ENCODE results near the gene PPP6R3. TPM values are rescaled to one million over a fixed set of nuclear protein-coding genes. Genes with fewer than 3 reads are reported as not detected.
"Not testable (repeated sequence)": the region's sequence is repeated elsewhere in the genome, so short reads cannot be mapped to it uniquely, and the experiment has no call there.

PPP6R3 gene
- total and polyA plus RNA-seq, 2 of the 8 experiments (the other 6 are each of a cell fraction or from before 2014, with no cell fraction given) = 44.6 to 150 TPM

- Histone ChIP-seq H2AFZ (ENCODE audit: low read length) (no peak overlapping the region), H3K14ac (ENCODE audit: insufficient read length) (no peak overlapping the region), H4K91ac (replicated peaks; ENCODE audit: insufficient read length, low read length) (no peak overlapping the region), H3K27me3 (replicated peaks in 1 of 4; ENCODE audit: control insufficient read depth in 3 of 4, extremely low read depth in 1 of 4, insufficient read depth in 3 of 4, low read length in 3 of 4) (no peaks in the 10 kb centered on the region), H2BK5ac (ENCODE audit: low read depth, low read length) (no peak overlapping the region), H3K23ac (ENCODE audit: insufficient read length) (no peak overlapping the region), H3K4me2 (ENCODE audit: insufficient read depth in 1 of 2, low read depth in 2 of 2, low read length in 2 of 2) (no peak overlapping the region), H3K23me2 (ENCODE audit: low read depth, low read length) (no peaks in the 10 kb centered on the region), H2BK15ac (ENCODE audit: low read length) (no peak overlapping the region), H3K4ac (replicated peaks; ENCODE audit: insufficient read length, low read depth, low read length) (no peak overlapping the region), H2BK120ac (replicated peaks; ENCODE audit: low read depth, low read length) (no peak overlapping the region), H2BK12ac (ENCODE audit: low read depth, low read length) (no peak overlapping the region), H3K4me3 (ENCODE audit: extremely low read depth in 1 of 4, insufficient read depth in 2 of 4, low read depth in 3 of 4, low read length in 4 of 4) (no peak overlapping the region), H4K5ac (ENCODE audit: insufficient read length, low read depth, low read length) (no peak overlapping the region), H3K27ac (ENCODE audit: low read depth, low read length) (no peak overlapping the region), H3K4me1 (replicated peaks in 1 of 4; ENCODE audit: control insufficient read depth in 3 of 4, insufficient read depth in 4 of 4, low read length in 3 of 4) (no peaks in the 10 kb centered on the region), H3K9ac (replicated peaks in 1 of 4; ENCODE audit: extremely low read depth in 1 of 4, low read depth in 3 of 4, low read length in 3 of 4) (no peak overlapping the region), H3K18ac (ENCODE audit: extremely low read depth, low read length) (no peak overlapping the region), H3K9me3 (ENCODE audit: insufficient read depth in 2 of 2, low read depth in 1 of 2, low read length in 1 of 2) (peaks cover 2 to 10% of the 10 kb centered on the region in 2 experiments; a peak in 3 of 4 replicates), H4K20me1 (replicated peaks in 1 of 2; ENCODE audit: control insufficient read depth in 1 of 2, insufficient read depth in 2 of 2, low read length in 2 of 2) (no peaks in the 10 kb centered on the region), H2AK5ac (ENCODE audit: low read depth, low read length) (no peak overlapping the region), H3K56ac (replicated peaks; ENCODE audit: insufficient read length, low read depth, low read length) (no peak overlapping the region), H3K36me3 (ENCODE audit: control insufficient read depth in 2 of 4, insufficient read depth in 4 of 4, low read length in 3 of 4) (no peaks in the 10 kb centered on the region), H3K79me1 (ENCODE audit: low read depth, low read length) (no peaks in the 10 kb centered on the region), H3K79me2 (ENCODE audit: control insufficient read depth in 1 of 2, insufficient read depth in 2 of 2, low read length in 2 of 2) (no peaks in the 10 kb centered on the region), H4K8ac (ENCODE audit: extremely low read depth, insufficient read depth, low read length) (no peak overlapping the region), H2BK20ac (ENCODE audit: low read length) (no peak overlapping the region)
- DNase-seq (ENCODE audit: low read depth in 1 of 2, low spot score in 2 of 2) (no peak), FAIRE-seq (no peak)
- ChIA-PET CTCF (ENCODE audit: partially characterized antibody) (no interaction called here), POLR2A (ENCODE audit: partially characterized antibody) (no interaction called here)
- TF ChIP-seq NANOG (IDR thresholded peaks at IDR 0.05; ENCODE audit: insufficient read depth, low read depth, low read length, poor library complexity, severe bottlenecking) = no peak
- TF ChIP-seq GTF2F1 (IDR thresholded peaks at IDR 0.05; ENCODE audit: borderline replicate concordance, low read depth, low read length) = no peak
- WGBS, 2 experiments (ENCODE audit: extremely low coverage in 1 of 2, insufficient coverage in 1 of 2, insufficient read length in 1 of 2, insufficient replicate concordance in 2 of 2, low coverage in 1 of 2, low lambda C conversion rate in 2 of 2, missing lambda C conversion rate in 1 of 2) = 100% methylated on average over 2 of the region's 2 CpGs; no CpG with 5 or more reads in 1 of the 2 experiments
These were observed 161.3 kb downstream of the PPP6R3 start for GRCh38 chr11:68621826-68622225.

GRCh38 chr11:68623706-68624105, 163.2 kb downstream of the PPP6R3 start:
- H2BK5ac ChIP-seq (ENCODE audit: low read depth, low read length); H3K79me1 ChIP-seq (ENCODE audit: low read depth, low read length); H3K27me3 ChIP-seq (replicated peaks in 1 of 4; ENCODE audit: control insufficient read depth in 3 of 4, extremely low read depth in 1 of 4, insufficient read depth in 3 of 4, low read length in 3 of 4); H4K20me1 ChIP-seq (replicated peaks in 1 of 2; ENCODE audit: control insufficient read depth in 1 of 2, insufficient read depth in 2 of 2, low read length in 2 of 2); H3K14ac ChIP-seq (ENCODE audit: insufficient read length); H2BK120ac ChIP-seq (replicated peaks; ENCODE audit: low read depth, low read length); H3K27ac ChIP-seq (ENCODE audit: low read depth, low read length); H3K79me2 ChIP-seq (ENCODE audit: control insufficient read depth in 1 of 2, insufficient read depth in 2 of 2, low read length in 2 of 2); H3K18ac ChIP-seq (ENCODE audit: extremely low read depth, low read length); H3K4me2 ChIP-seq (ENCODE audit: insufficient read depth in 1 of 2, low read depth in 2 of 2, low read length in 2 of 2); FAIRE-seq; H2AFZ ChIP-seq (ENCODE audit: low read length); H2AK5ac ChIP-seq (ENCODE audit: low read depth, low read length); H3K56ac ChIP-seq (replicated peaks; ENCODE audit: insufficient read length, low read depth, low read length); H3K4me1 ChIP-seq (replicated peaks in 1 of 4; ENCODE audit: control insufficient read depth in 3 of 4, insufficient read depth in 4 of 4, low read length in 3 of 4); H4K91ac ChIP-seq (replicated peaks; ENCODE audit: insufficient read length, low read length); CTCF ChIA-PET (ENCODE audit: partially characterized antibody); H3K23me2 ChIP-seq (ENCODE audit: low read depth, low read length); H4K8ac ChIP-seq (ENCODE audit: extremely low read depth, insufficient read depth, low read length); H3K9me3 ChIP-seq (ENCODE audit: insufficient read depth in 2 of 2, low read depth in 1 of 2, low read length in 1 of 2); H3K9ac ChIP-seq (replicated peaks in 1 of 4; ENCODE audit: extremely low read depth in 1 of 4, low read depth in 3 of 4, low read length in 3 of 4); H3K36me3 ChIP-seq (ENCODE audit: control insufficient read depth in 2 of 4, insufficient read depth in 4 of 4, low read length in 3 of 4); H4K5ac ChIP-seq (ENCODE audit: insufficient read length, low read depth, low read length); H3K4ac ChIP-seq (replicated peaks; ENCODE audit: insufficient read length, low read depth, low read length); H3K23ac ChIP-seq (ENCODE audit: insufficient read length); H2BK20ac ChIP-seq (ENCODE audit: low read length); DNase-seq (ENCODE audit: low read depth in 1 of 2, low spot score in 2 of 2); H2BK12ac ChIP-seq (ENCODE audit: low read depth, low read length); H2BK15ac ChIP-seq (ENCODE audit: low read length); H3K4me3 ChIP-seq (ENCODE audit: extremely low read depth in 1 of 4, insufficient read depth in 2 of 4, low read depth in 3 of 4, low read length in 4 of 4): not testable (repeated sequence)
- POLR2A ChIA-PET (ENCODE audit: partially characterized antibody) = interaction anchor here (0.6 kb wide), 1 partner anchor 387 kb away, joined by 3 read pairs; no protein-coding TSS in a partner anchor
- WGBS, 2 experiments (ENCODE audit: extremely low coverage in 1 of 2, insufficient coverage in 1 of 2, insufficient read length in 1 of 2, insufficient replicate concordance in 2 of 2, low coverage in 1 of 2, low lambda C conversion rate in 2 of 2, missing lambda C conversion rate in 1 of 2) = 85% methylated on average over 9 of the region's 9 CpGs; no CpG with 5 or more reads in 1 of the 2 experiments
